HG03066 (cell line): Measurements from ENCODE around the gene GRAMD1A.
"Not testable (repeated sequence)": the region's sequence is repeated elsewhere in the genome, so short reads cannot be mapped to it uniquely, and the experiment has no call there.

Source experiments
- ATAC-seq: cut with Tn5 transposase; IDR thresholded peaks from one replicate; pipeline ENCODE4 v1.9.1; 2021; ENCODE audit warnings: low read depth; ENCODE audit not compliant: unreplicated experiment

GRAMD1A gene

GRCh38 chr19:35000647-35001501, 751 bp downstream of the GRAMD1A start:
- peak; percentile 15 for ATAC-seq

GRCh38 chr19:35002037-35002535, 2.0 kb downstream of the GRAMD1A start:
- no peak for ATAC-seq

GRCh38 chr19:35004517-35005255, 4.6 kb downstream of the GRAMD1A start:
- ATAC-seq, result no peak

GRCh38 chr19:35005256-35005977, 5.3 kb downstream of the GRAMD1A start:
- ATAC-seq, result no peak

- not testable (repeated sequence) for ATAC-seq
Observed at GRCh38 chr19:35006007-35006341, 5.9 kb downstream of the GRAMD1A start.

GRCh38 chr19:35006342-35006998, 6.3 kb downstream of the GRAMD1A start:
- no peak for ATAC-seq

- ATAC-seq, result no peak
Observed at GRCh38 chr19:35006999-35007365, 6.9 kb downstream of the GRAMD1A start.

- not testable (repeated sequence) for ATAC-seq
Observed at GRCh38 chr19:35007427-35007826, 7.3 kb downstream of the GRAMD1A start.

GRCh38 chr19:35008891-35009341, 8.8 kb downstream of the GRAMD1A start:
- no peak for ATAC-seq

- ATAC-seq, result no peak
Observed at GRCh38 chr19:35009424-35010415, 9.6 kb downstream of the GRAMD1A start.

- no peak for ATAC-seq
Observed at GRCh38 chr19:35011091-35011689, 11.1 kb downstream of the GRAMD1A start.

- ATAC-seq, result no peak
Observed at GRCh38 chr19:35011737-35012682, 11.9 kb downstream of the GRAMD1A start.

GRCh38 chr19:35013041-35013819, 13.1 kb downstream of the GRAMD1A start:
- ATAC-seq, result no peak

GRCh38 chr19:35013820-35014754, 14.0 kb downstream of the GRAMD1A start:
- ATAC-seq, result no peak

- ATAC-seq, result not testable (repeated sequence)
Observed at GRCh38 chr19:35014774-35015173, 14.7 kb downstream of the GRAMD1A start.
